GM19395 (cell line): ENCODE data around the gene TMEM165.
"Not testable (repeated sequence)": the region's sequence is repeated elsewhere in the genome, so short reads cannot be mapped to it uniquely, and the experiment has no call there.

Experiments
- ATAC-seq: cut with Tn5 transposase; IDR thresholded peaks from one replicate; pipeline ENCODE4 v1.9.1; 2021; ENCODE audit warnings: mild to moderate bottlenecking, moderate library complexity; ENCODE audit not compliant: unreplicated experiment

Gene TMEM165

GRCh38 chr4:55395529-55396307 is at the start of gene TMEM165:
TSS of gene TMEM165 (plus strand) at chr4:55395957. CDS start at chr4:55396190, 233 bp downstream.
- peak; percentile 93 for ATAC-seq

GRCh38 chr4:55345980-55346850 is 49.5 kb upstream of the TMEM165 start, which contains the start of gene SRD5A3:
TSS of gene SRD5A3 (plus strand) at chr4:55346242. CDS start at chr4:55346337, 95 bp downstream.
- ATAC-seq = peak; percentile 93

- peak; percentile 8 for ATAC-seq
Measured at GRCh38 chr4:55346851-55347255, 48.9 kb upstream of the TMEM165 start.

GRCh38 chr4:55347610-55348228 is 48.0 kb upstream of the TMEM165 start:
- ATAC-seq = no peak

GRCh38 chr4:55348466-55348865 is 47.3 kb upstream of the TMEM165 start:
- ATAC-seq = no peak

GRCh38 chr4:55350870-55351269 is 44.9 kb upstream of the TMEM165 start:
- not testable (repeated sequence) for ATAC-seq

GRCh38 chr4:55351824-55352223 is 43.9 kb upstream of the TMEM165 start:
- ATAC-seq = no peak

GRCh38 chr4:55352726-55353125 is 43.0 kb upstream of the TMEM165 start:
- ATAC-seq = no peak

- ATAC-seq = not testable (repeated sequence)
Measured at GRCh38 chr4:55353228-55353747, 42.5 kb upstream of the TMEM165 start.

- ATAC-seq = no peak
Measured at GRCh38 chr4:55354648-55355047, 41.1 kb upstream of the TMEM165 start.

- ATAC-seq = no peak
Measured at GRCh38 chr4:55355555-55355954, 40.2 kb upstream of the TMEM165 start.

GRCh38 chr4:55356991-55357461 is 38.7 kb upstream of the TMEM165 start:
- ATAC-seq = no peak

GRCh38 chr4:55358246-55358645 is 37.5 kb upstream of the TMEM165 start:
- ATAC-seq = no peak

GRCh38 chr4:55358668-55359067 is 37.1 kb upstream of the TMEM165 start:
- ATAC-seq = peak; percentile 82

GRCh38 chr4:55359397-55359916 is 36.3 kb upstream of the TMEM165 start:
- no peak for ATAC-seq

GRCh38 chr4:55362938-55363337 is 32.8 kb upstream of the TMEM165 start:
- not testable (repeated sequence) for ATAC-seq

- ATAC-seq = no peak
Measured at GRCh38 chr4:55363691-55364351, 31.9 kb upstream of the TMEM165 start.

GRCh38 chr4:55364691-55365344 is 30.9 kb upstream of the TMEM165 start:
- ATAC-seq = no peak

GRCh38 chr4:55365345-55365728 is 30.4 kb upstream of the TMEM165 start:
- ATAC-seq = no peak

- ATAC-seq = no peak
Measured at GRCh38 chr4:55366621-55367020, 29.1 kb upstream of the TMEM165 start.
